Body of pancreas (tissue), 4 donors: ENCODE measurements around the gene SLC8A2. TPM values are rescaled to one million over a fixed set of nuclear protein-coding genes. Genes with fewer than 3 reads are reported as not detected.

Experiments
- ATAC-seq: fragments of 150-250 bp; one replicate; pipeline ENCODE4 v1.9.1; 2016
- DNase-seq, 4 donors: peaks; one replicate each; pipeline ENCODE4 v3.0.0-alpha.2; 2019
- H3K27ac ChIP-seq, 4 donors: fragments of 200-600 bp; sonication (generic); 1 replicate in 3 of 4; 2 replicates in 1 of 4; pipeline versions ENCODE4 v1.5.1 to v1.6.1; 2016 to 2019; ENCODE audit warnings: mild to moderate bottlenecking in 1 of 4, mixed read lengths in 1 of 4, moderate library complexity in 1 of 4
- H3K27me3 ChIP-seq, 2 donors: fragments of 200-600 bp; sonication (generic); one replicate each; pipeline ENCODE4 v1.6.0; 2016; ENCODE audit warnings: mild to moderate bottlenecking in 1 of 2
- H3K36me3 ChIP-seq, 2 donors: fragments of 200-600 bp; sonication (generic); replicated peaks in 1 of 2; 2 replicates each; pipeline ENCODE4 v1.5.1; 2016; ENCODE audit warnings: low read depth in 2 of 2; ENCODE audit not compliant: insufficient read depth in 1 of 2
- H3K4me1 ChIP-seq: fragments of 200-600 bp; sonication (generic); one replicate; pipeline ENCODE4 v1.6.0; 2016
- H3K4me3 ChIP-seq, 2 donors: fragments of 200-600 bp; sonication (generic); 1 replicate in 1 of 2; 2 replicates in 1 of 2; pipeline ENCODE4 v1.5.1; 2016 to 2019
- H3K9me3 ChIP-seq, 3 donors: fragments of 200-600 bp; sonication (generic); 1 replicate in 2 of 3; 2 replicates in 1 of 3; pipeline ENCODE4 v1.5.1; 2016
- POLR2A ChIP-seq, 3 donors: fragments of 450-650 bp; IDR thresholded peaks; one replicate each; pipeline ENCODE4 v1.6.1; 2016; ENCODE audit warnings: antibody characterized with exemption in 3 of 3, mild to moderate bottlenecking in 2 of 3
- WGBS, 2 donors: methylation state at CpG; one replicate each; pipeline ENCODE4 v1.1.5; 2017; 5-methylcytosine and 5-hydroxymethylcytosine counted together
- intact Hi-C: fragments of 100-400 bp; cut with DNase I; formaldehyde crosslinking; loops from one replicate; pipeline ENCODE4 v1.15.1; 2023
- total RNA-seq, 2 donors: library from RNA; depleted of rRNA; stranded (reverse); fragments of >200 nt; gene quantifications; one replicate each; pipeline ENCODE4 v1.1.0, GENCODE V29; 2016
- TF ChIP-seq, protein P1 (sequence below), 7 experiments: fragments of 450-650 bp in 4 of 7; fragments of 200-600 bp in 3 of 7; sonication (generic) in 3 of 7; IDR thresholded peaks; one replicate each; pipeline ENCODE4 v1.5.1; 2016 to 2019; ENCODE audit warnings: antibody characterized with exemption in 7 of 7

SLC8A2 gene
- total RNA-seq, 2 donors from 2014 or later, result 8.0 to 31.6 TPM

DNA sequence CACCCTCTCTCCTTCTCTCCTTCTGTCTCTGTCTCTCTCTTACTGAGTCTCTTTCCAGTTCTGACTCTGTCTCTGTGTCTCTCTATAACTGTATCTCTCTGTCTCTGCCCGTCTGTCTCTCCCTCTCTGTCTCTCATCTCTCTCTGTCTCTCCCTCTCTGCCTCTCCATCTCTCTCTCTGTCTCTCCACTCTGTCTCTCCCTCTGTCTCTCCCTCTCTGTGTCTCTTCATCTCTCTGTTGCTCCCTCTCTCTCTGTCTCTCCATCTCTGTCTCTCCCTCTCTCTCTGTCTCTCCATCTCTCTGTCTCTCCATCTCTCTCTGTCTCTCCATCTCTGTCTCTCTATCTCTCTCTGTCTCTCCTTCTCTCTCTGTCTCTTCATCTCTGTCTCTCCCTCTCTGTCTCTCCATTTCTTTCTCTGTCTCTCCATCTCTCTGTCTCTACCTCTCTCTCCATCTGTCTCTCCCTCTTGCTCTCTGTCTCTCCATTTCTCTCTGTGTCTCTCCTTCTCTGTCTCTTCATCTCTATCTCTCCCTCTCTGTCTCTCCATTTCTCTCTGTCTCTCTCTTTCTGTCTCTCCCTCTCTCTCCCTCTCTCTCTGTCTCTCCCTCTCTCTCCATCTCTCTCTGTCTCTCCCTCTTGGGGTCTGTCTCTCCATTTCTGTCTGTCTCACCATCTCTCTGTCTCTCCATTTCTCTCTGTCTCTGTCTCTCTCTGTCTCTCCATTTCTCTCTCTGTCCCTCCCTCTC, 49.1 kb downstream of the SLC8A2 start:
- no peak overlapping the region for H3K4me3 ChIP-seq
- H3K27me3 ChIP-seq, result peaks cover 0 to 44% of the 10 kb centered on the region in 2 donors
- H3K4me1 ChIP-seq, result peaks cover 3% of the 10 kb centered on the region
- ATAC-seq (no peak), DNase-seq (no peak)
- no peaks in the 10 kb centered on the region for H3K36me3 ChIP-seq
- intact Hi-C loops, result no loop called here
- no peaks in the 10 kb centered on the region for H3K9me3 ChIP-seq
- 0 to 5% methylated on average over 1 of the region's 1 CpG for WGBS, 2 donors
- TF ChIP-seq POLR2A (IDR thresholded peaks at IDR 0.05), result no peak
- TF ChIP-seq, protein P1, sequence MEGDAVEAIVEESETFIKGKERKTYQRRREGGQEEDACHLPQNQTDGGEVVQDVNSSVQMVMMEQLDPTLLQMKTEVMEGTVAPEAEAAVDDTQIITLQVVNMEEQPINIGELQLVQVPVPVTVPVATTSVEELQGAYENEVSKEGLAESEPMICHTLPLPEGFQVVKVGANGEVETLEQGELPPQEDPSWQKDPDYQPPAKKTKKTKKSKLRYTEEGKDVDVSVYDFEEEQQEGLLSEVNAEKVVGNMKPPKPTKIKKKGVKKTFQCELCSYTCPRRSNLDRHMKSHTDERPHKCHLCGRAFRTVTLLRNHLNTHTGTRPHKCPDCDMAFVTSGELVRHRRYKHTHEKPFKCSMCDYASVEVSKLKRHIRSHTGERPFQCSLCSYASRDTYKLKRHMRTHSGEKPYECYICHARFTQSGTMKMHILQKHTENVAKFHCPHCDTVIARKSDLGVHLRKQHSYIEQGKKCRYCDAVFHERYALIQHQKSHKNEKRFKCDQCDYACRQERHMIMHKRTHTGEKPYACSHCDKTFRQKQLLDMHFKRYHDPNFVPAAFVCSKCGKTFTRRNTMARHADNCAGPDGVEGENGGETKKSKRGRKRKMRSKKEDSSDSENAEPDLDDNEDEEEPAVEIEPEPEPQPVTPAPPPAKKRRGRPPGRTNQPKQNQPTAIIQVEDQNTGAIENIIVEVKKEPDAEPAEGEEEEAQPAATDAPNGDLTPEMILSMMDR (IDR thresholded peaks at IDR 0.05), result no peak
- no peak overlapping the region for H3K27ac ChIP-seq

DNA sequence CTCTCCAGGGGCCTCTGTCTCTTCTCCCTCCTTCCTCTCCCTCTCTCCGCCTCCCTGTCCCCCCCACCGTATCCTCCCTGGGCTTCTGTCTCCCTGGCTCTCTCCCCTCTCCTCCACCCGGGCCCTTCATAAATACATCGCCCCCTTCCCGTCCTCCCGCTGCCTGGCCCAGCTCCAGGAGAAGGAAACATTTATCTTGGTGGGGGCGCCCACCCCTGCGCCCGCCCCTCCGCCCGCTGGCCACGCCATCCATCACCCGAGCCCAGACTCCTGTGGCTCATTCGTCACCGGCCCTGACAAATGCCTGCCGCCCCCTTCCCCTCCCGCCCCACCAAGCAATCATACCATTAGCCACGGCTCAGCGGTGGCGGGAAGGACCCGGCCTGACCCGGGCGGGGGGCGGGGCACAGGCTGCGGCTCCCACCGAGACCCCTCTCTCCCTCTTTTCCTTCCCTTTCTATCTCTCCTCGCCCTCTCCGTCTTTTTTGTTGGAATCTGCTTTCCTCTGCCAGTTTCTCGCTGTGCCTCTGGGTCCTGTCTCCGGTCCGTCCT, 49.8 kb downstream of the SLC8A2 start:
- H3K4me1 ChIP-seq, result no peaks in the 10 kb centered on the region
- H3K27ac ChIP-seq, result no peak overlapping the region
- no peak overlapping the region for H3K4me3 ChIP-seq
- DNase-seq (no peak), ATAC-seq (no peak)
- 2 to 7% methylated on average over 31 of the region's 31 CpGs for WGBS, 2 donors
- TF ChIP-seq, protein P1 (IDR thresholded peaks at IDR 0.05), result no peak
- no peak for TF ChIP-seq POLR2A (IDR thresholded peaks at IDR 0.05)
- no peaks in the 10 kb centered on the region for H3K9me3 ChIP-seq
- peaks cover 0 to 48% of the 10 kb centered on the region in 2 donors for H3K27me3 ChIP-seq
- H3K36me3 ChIP-seq, result no peaks in the 10 kb centered on the region
- intact Hi-C loops, result no loop called here

DNA sequence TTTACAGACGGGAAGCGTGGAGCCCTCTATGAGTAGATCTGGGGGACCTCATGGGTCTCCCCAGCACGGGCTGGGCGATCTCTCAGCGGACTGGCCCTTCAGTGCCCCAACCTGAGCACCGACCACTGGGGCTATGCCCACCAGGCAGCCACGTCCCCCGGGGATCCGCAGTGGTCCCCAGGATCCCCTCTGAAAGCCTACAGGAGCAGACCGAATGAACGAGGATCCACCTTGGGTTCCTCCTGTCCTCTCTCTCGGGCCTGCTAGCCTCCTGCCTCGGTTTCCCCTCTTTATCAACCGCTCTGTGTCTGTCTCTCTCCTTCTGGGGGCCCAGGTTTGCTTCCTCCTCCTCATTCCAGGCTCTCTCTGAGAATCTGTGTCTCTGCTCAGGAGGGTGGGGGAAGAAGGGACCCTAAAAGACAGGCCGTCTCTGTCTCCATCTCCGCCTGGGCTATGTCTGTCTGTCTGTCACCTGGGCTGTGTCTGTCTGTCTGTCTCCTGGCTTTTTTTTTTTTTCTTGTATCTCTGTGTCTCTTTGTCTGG, 50.4 kb downstream of the SLC8A2 start:
- intact Hi-C loops, result no loop called here
- Histone ChIP-seq H3K4me1 (no peaks in the 10 kb centered on the region), H3K27ac (no peak overlapping the region), H3K4me3 (no peak overlapping the region), H3K36me3 (no peaks in the 10 kb centered on the region), H3K27me3 (peaks cover 0 to 49% of the 10 kb centered on the region in 2 donors), H3K9me3 (no peaks in the 10 kb centered on the region)
- no peak for TF ChIP-seq POLR2A (IDR thresholded peaks at IDR 0.05)
- TF ChIP-seq, protein P1 (IDR thresholded peaks at IDR 0.05), result no peak
- DNase-seq (no peak), ATAC-seq (no peak)
- WGBS, 2 donors, result 6 to 10% methylated on average over 12 to 16 of the region's 16 CpGs

DNA sequence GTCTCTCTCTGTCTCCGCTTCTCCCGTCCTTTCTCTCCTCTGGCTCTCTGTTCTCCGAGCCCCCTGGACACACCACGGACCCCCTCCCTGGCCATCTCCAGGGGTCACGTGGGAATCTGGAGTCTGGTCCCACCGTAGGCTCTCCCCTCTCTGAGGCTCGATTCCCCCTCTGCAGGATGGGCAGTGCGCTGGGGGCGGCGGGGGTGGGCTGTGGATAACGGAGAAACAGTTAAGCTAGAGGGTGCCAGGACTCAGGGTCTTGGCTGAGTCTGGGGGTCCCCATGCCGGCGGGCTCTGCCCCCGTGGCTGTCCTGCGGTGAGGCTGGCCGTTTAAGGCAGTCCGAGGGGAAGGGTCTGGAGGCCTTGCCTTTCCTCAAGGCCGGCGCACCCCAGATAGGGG, 51.9 kb downstream of the SLC8A2 start:
- DNase-seq (no peak), ATAC-seq (no peak)
- WGBS, 2 donors, result 11% methylated on average over 10 to 19 of the region's 19 CpGs
- intact Hi-C loops, result no loop called here
- Histone ChIP-seq H3K27ac (no peak overlapping the region), H3K27me3 (peaks cover 0 to 49% of the 10 kb centered on the region in 2 donors), H3K9me3 (no peaks in the 10 kb centered on the region), H3K36me3 (no peaks in the 10 kb centered on the region), H3K4me3 (no peak overlapping the region), H3K4me1 (no peaks in the 10 kb centered on the region)
- TF ChIP-seq, protein P1 (IDR thresholded peaks at IDR 0.05), result no peak
- TF ChIP-seq POLR2A (IDR thresholded peaks at IDR 0.05), result no peak
